SK-N-SH treated with all-trans-retinoic acid at 6 μM for 48 hours (cell line): ENCODE data around the gene PHF19.

Experiments
- ARNTL ChIP-seq: fragments of 450-650 bp; formaldehyde crosslinking; IDR thresholded peaks from 2 replicates; pipeline ENCODE4 v1.5.0; 2020; ENCODE audit warnings: low read depth, mild to moderate bottlenecking, moderate library complexity, borderline replicate concordance
- CSRNP3 ChIP-seq: fragments of 250-450 bp; sonication (Bioruptor Pico); IDR thresholded peaks from 2 replicates; pipeline ENCODE4 v1.5.1; 2021; ENCODE audit warnings: mild to moderate bottlenecking, moderate library complexity
- OSR1 ChIP-seq: fragments of 250-450 bp; sonication (Bioruptor Pico); IDR thresholded peaks from 2 replicates; pipeline ENCODE4 v1.8.0; 2022; ENCODE audit warnings: moderate library complexity, mild to moderate bottlenecking, inconsistent platforms
- PATZ1 ChIP-seq: fragments of 250-450 bp; sonication (Bioruptor Pico); IDR thresholded peaks from 2 replicates; pipeline ENCODE4 v1.8.0; 2020; ENCODE audit warnings: mild to moderate bottlenecking, moderate library complexity, borderline replicate concordance
- PPARA ChIP-seq: fragments of 250-450 bp; sonication (Bioruptor Pico); IDR thresholded peaks from 2 replicates; pipeline ENCODE4 v1.5.0; 2020; ENCODE audit warnings: mild to moderate bottlenecking, borderline replicate concordance
- RARB ChIP-seq: fragments of 250-450 bp; sonication (Bioruptor Pico); IDR thresholded peaks from 2 replicates; pipeline ENCODE4 v1.8.0; 2021; ENCODE audit warnings: mild to moderate bottlenecking, moderate library complexity
- TCF4 ChIP-seq: fragments of 250-450 bp; sonication (Bioruptor Pico); IDR thresholded peaks from 2 replicates; pipeline ENCODE4 v1.8.0; 2021; ENCODE audit warnings: mild to moderate bottlenecking, moderate library complexity, borderline replicate concordance
- ZFP3 ChIP-seq: fragments of 250-450 bp; sonication (Bioruptor Pico); IDR thresholded peaks from 2 replicates; pipeline ENCODE4 v1.5.0; 2020; ENCODE audit warnings: mild to moderate bottlenecking, moderate library complexity
- ZFP30 ChIP-seq: fragments of 450-650 bp; formaldehyde crosslinking; IDR thresholded peaks from 2 replicates; pipeline ENCODE4 v1.5.0; 2022; ENCODE audit warnings: mild to moderate bottlenecking, moderate library complexity
- ZNF565 ChIP-seq: fragments of 450-650 bp; formaldehyde crosslinking; conservative IDR thresholded peaks from 2 replicates; pipeline ENCODE4 v1.5.0; 2020; ENCODE audit warnings: low read depth, mild to moderate bottlenecking, moderate library complexity
- TF ChIP-seq, protein P1 (sequence below): fragments of 250-450 bp; sonication (Bioruptor Pico); IDR thresholded peaks from 2 replicates; pipeline ENCODE4 v1.5.1; 2020; ENCODE audit warnings: low read depth, mild to moderate bottlenecking, moderate library complexity
- TF ChIP-seq, protein P2 (sequence below): fragments of 250-450 bp; sonication (Bioruptor Pico); IDR thresholded peaks from 2 replicates; pipeline ENCODE4 v1.5.0; 2020; ENCODE audit warnings: mild to moderate bottlenecking, moderate library complexity

DNA sequence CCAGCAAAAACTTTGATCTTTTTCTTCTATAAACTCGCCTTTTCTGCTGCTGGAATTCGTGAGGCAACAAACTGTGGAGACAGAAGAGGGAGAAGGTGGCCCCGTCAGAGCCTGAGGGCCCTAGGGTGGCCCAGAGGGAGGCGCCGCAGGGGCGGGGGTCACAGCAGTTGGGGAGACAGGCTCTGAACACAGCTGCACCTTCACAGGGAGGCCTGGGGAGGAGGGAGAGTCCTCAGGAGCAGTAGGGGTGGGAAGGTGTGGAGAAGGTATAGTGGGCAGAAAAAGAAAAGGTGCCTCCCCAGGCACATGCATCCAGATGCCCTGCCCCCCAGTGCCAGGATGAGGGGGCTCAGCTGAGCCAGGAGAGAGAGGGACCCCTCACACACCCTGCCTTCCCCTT is 15.1 kb downstream of the PHF19 start:
- TF ChIP-seq TCF4 (CRISPR knock-in tag) (no peak), ZFP3 (CRISPR knock-in tag) (no peak), OSR1 (CRISPR knock-in tag) (no peak), PATZ1 (CRISPR knock-in tag) (no peak), RARB (CRISPR knock-in tag) (no peak), CSRNP3 (no peak), ARNTL (CRISPR knock-in tag) (no peak), PPARA (CRISPR knock-in tag) (no peak), ZFP30 (CRISPR knock-in tag) (no peak), ZNF565 (CRISPR knock-in tag) (no peak)
- TF ChIP-seq, protein P1, sequence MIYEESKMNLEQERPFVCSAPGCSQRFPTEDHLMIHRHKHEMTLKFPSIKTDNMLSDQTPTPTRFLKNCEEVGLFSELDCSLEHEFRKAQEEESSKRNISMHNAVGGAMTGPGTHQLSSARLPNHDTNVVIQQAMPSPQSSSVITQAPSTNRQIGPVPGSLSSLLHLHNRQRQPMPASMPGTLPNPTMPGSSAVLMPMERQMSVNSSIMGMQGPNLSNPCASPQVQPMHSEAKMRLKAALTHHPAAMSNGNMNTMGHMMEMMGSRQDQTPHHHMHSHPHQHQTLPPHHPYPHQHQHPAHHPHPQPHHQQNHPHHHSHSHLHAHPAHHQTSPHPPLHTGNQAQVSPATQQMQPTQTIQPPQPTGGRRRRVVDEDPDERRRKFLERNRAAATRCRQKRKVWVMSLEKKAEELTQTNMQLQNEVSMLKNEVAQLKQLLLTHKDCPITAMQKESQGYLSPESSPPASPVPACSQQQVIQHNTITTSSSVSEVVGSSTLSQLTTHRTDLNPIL (CRISPR knock-in tag) = no peak
- TF ChIP-seq, protein P2, sequence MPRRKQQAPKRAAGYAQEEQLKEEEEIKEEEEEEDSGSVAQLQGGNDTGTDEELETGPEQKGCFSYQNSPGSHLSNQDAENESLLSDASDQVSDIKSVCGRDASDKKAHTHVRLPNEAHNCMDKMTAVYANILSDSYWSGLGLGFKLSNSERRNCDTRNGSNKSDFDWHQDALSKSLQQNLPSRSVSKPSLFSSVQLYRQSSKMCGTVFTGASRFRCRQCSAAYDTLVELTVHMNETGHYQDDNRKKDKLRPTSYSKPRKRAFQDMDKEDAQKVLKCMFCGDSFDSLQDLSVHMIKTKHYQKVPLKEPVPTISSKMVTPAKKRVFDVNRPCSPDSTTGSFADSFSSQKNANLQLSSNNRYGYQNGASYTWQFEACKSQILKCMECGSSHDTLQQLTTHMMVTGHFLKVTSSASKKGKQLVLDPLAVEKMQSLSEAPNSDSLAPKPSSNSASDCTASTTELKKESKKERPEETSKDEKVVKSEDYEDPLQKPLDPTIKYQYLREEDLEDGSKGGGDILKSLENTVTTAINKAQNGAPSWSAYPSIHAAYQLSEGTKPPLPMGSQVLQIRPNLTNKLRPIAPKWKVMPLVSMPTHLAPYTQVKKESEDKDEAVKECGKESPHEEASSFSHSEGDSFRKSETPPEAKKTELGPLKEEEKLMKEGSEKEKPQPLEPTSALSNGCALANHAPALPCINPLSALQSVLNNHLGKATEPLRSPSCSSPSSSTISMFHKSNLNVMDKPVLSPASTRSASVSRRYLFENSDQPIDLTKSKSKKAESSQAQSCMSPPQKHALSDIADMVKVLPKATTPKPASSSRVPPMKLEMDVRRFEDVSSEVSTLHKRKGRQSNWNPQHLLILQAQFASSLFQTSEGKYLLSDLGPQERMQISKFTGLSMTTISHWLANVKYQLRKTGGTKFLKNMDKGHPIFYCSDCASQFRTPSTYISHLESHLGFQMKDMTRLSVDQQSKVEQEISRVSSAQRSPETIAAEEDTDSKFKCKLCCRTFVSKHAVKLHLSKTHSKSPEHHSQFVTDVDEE = no peak
